ENCODE data around the gene JMY.

The JMY gene

DNA sequence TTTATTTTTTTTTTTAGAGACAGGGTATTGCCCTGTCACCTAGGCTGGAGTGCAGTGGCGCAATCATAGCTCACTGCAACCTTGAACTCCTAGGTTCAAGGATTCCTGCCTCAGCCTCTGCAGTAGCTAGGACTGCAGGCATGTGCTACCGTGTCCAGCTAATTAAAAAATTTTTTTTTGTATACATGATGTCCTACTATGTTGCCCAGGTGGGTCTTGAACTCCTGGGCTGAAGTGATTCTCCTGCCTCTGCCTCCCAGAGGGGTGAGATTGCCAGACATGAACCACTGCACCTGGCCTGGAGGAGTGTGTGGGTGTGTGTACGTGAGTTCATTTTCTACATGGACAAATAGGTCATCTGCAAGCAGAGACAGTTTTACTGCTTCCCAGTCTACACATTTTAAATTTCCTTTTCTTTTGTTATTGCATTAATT lies 33.8 kb downstream of the JMY start:
- Histone ChIP-seq H3K9ac (ENCODE audit: low read depth, low read length, poor library complexity, severe bottlenecking) (no peak overlapping the region), H2AFZ (ENCODE audit: low read length) (no peak overlapping the region), H3K4me1 (ENCODE audit: insufficient read depth, low read length, poor library complexity, severe bottlenecking) (no peaks in the 10 kb centered on the region), H3K9me2 (replicated peaks; ENCODE audit: low read depth, low read length) (no peaks in the 10 kb centered on the region), H3K79me2 (ENCODE audit: insufficient read depth, low read length) (peaks cover 67% of the 10 kb centered on the region), H3K36me3 (ENCODE audit: insufficient read depth, low read length) (0 out of 2 replicates have a peak, but pooled peaks cover 6% of the 10 kb centered on the region), H4K20me1 (ENCODE audit: insufficient read depth, low read length, poor library complexity, severe bottlenecking) (no peaks in the 10 kb centered on the region), H3K4me3 (ENCODE audit: low read length, poor library complexity, severe bottlenecking) (no peak overlapping the region), H3K9me3 (ENCODE audit: insufficient read depth, low read depth, low read length) (peaks cover 7% of the 10 kb centered on the region; the same call in 1 of the 2 replicates), H3K4me2 (ENCODE audit: low read depth, low read length, poor library complexity, severe bottlenecking) (no peak overlapping the region), H3F3A (ENCODE audit: low read depth) (no peaks in the 10 kb centered on the region), H3K27me3 (ENCODE audit: insufficient read depth, low read length, poor library complexity, severe bottlenecking) (no peaks in the 10 kb centered on the region)
- no peak for TF ChIP-seq EZH2phosphoT487 (IDR thresholded peaks at IDR 0.05; ENCODE audit: borderline replicate concordance)
- TF ChIP-seq, protein P1, sequence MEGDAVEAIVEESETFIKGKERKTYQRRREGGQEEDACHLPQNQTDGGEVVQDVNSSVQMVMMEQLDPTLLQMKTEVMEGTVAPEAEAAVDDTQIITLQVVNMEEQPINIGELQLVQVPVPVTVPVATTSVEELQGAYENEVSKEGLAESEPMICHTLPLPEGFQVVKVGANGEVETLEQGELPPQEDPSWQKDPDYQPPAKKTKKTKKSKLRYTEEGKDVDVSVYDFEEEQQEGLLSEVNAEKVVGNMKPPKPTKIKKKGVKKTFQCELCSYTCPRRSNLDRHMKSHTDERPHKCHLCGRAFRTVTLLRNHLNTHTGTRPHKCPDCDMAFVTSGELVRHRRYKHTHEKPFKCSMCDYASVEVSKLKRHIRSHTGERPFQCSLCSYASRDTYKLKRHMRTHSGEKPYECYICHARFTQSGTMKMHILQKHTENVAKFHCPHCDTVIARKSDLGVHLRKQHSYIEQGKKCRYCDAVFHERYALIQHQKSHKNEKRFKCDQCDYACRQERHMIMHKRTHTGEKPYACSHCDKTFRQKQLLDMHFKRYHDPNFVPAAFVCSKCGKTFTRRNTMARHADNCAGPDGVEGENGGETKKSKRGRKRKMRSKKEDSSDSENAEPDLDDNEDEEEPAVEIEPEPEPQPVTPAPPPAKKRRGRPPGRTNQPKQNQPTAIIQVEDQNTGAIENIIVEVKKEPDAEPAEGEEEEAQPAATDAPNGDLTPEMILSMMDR (conservative IDR thresholded peaks at IDR 0.05; ENCODE audit: low read length), result no peak

DNA sequence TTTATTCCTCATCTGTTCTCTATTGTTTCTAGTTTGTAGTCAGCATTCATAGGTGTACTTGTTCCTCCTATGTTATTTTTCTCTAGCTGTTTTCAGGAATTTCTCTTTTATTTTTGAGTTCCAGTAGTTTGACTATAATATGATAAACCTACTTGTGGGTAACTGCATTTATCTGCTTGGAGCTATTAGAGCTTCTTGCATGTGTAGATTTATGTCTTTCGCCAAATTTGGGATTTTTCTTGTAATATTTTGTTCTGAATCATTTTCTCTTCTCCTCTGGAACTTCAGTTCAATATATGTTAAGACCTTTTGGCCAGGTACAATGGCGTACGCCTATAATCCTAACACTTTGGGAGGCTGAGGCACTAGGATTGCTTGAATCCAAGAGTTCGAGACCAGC lies 37.4 kb downstream of the JMY start:
- Histone ChIP-seq H3K36me3 (ENCODE audit: insufficient read depth, low read length) (peaks cover 11% of the 10 kb centered on the region; the same call in 1 of the 2 replicates), H3K4me3 (ENCODE audit: low read length, poor library complexity, severe bottlenecking) (no peak overlapping the region), H3K27me3 (ENCODE audit: insufficient read depth, low read length, poor library complexity, severe bottlenecking) (no peaks in the 10 kb centered on the region), H3F3A (ENCODE audit: low read depth) (no peaks in the 10 kb centered on the region), H3K9ac (ENCODE audit: low read depth, low read length, poor library complexity, severe bottlenecking) (no peak overlapping the region), H2AFZ (ENCODE audit: low read length) (no peak overlapping the region), H4K20me1 (ENCODE audit: insufficient read depth, low read length, poor library complexity, severe bottlenecking) (no peaks in the 10 kb centered on the region), H3K9me2 (replicated peaks; ENCODE audit: low read depth, low read length) (no peaks in the 10 kb centered on the region), H3K9me3 (ENCODE audit: insufficient read depth, low read depth, low read length) (peaks cover 7% of the 10 kb centered on the region; the same call in 1 of the 2 replicates), H3K4me1 (ENCODE audit: insufficient read depth, low read length, poor library complexity, severe bottlenecking) (no peaks in the 10 kb centered on the region), H3K79me2 (ENCODE audit: insufficient read depth, low read length) (peaks cover 57% of the 10 kb centered on the region), H3K4me2 (ENCODE audit: low read depth, low read length, poor library complexity, severe bottlenecking) (no peak overlapping the region)
- no peak for TF ChIP-seq EZH2phosphoT487 (IDR thresholded peaks at IDR 0.05; ENCODE audit: borderline replicate concordance)
- TF ChIP-seq, protein P1 (conservative IDR thresholded peaks at IDR 0.05; ENCODE audit: low read length), result no peak

DNA sequence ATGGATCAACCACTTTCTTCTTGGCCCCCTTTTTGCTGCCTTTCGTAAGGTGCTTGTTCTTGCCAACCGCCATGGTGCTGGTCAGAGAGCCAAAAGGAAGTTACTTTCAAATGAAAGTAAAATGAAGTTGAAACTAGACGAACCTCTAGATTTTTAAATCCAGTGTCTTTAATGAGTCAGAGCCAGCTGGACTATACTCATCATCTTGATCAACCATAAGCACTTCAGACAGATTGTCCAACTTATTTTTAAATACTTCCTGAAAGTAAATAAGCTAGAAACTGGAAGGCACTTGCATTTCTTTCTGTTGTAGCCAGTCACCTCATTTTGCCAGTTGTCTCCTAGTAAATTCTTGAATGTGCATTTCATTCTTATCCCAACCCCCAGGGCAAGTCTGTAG lies 48.9 kb downstream of the JMY start:
- Histone ChIP-seq H3K4me3 (ENCODE audit: low read length, poor library complexity, severe bottlenecking) (no peak overlapping the region), H3K9ac (ENCODE audit: low read depth, low read length, poor library complexity, severe bottlenecking) (no peak overlapping the region), H3F3A (ENCODE audit: low read depth) (no peaks in the 10 kb centered on the region), H3K4me2 (ENCODE audit: low read depth, low read length, poor library complexity, severe bottlenecking) (no peak overlapping the region), H3K27me3 (ENCODE audit: insufficient read depth, low read length, poor library complexity, severe bottlenecking) (no peaks in the 10 kb centered on the region), H3K79me2 (ENCODE audit: insufficient read depth, low read length) (no peaks in the 10 kb centered on the region), H4K20me1 (ENCODE audit: insufficient read depth, low read length, poor library complexity, severe bottlenecking) (no peaks in the 10 kb centered on the region), H3K9me2 (replicated peaks; ENCODE audit: low read depth, low read length) (no peaks in the 10 kb centered on the region), H3K4me1 (ENCODE audit: insufficient read depth, low read length, poor library complexity, severe bottlenecking) (peaks cover 10% of the 10 kb centered on the region), H3K9me3 (ENCODE audit: insufficient read depth, low read depth, low read length) (no peaks in the 10 kb centered on the region), H2AFZ (ENCODE audit: low read length) (no peak overlapping the region), H3K36me3 (ENCODE audit: insufficient read depth, low read length) (peaks cover 34% of the 10 kb centered on the region; the same call in 1 of the 2 replicates)
- TF ChIP-seq, protein P1 (conservative IDR thresholded peaks at IDR 0.05; ENCODE audit: low read length), result no peak
- no peak for TF ChIP-seq EZH2phosphoT487 (IDR thresholded peaks at IDR 0.05; ENCODE audit: borderline replicate concordance)

All from Loucy (cell line).